Progenitor cell of endocrine pancreas (in vitro differentiated cells): ENCODE results near the gene PLSCR2. TPM values are rescaled to one million over a fixed set of nuclear protein-coding genes. Genes with fewer than 3 reads are reported as not detected.

Experiments
- DNase-seq: peaks from one replicate; pipeline ENCODE4 v3.0.0; 2021; ENCODE audit warnings: low spot score; ENCODE audit not compliant: unreplicated experiment
- H3K27ac Mint-ChIP-seq: 2 replicates; pipeline ENCODE4 v1.8.0; 2021; ENCODE audit warnings: mild to moderate bottlenecking, moderate library complexity, mixed read lengths
- H3K27me3 Mint-ChIP-seq: 2 replicates; pipeline ENCODE4 v1.8.0; 2021; ENCODE audit warnings: mixed read lengths
- H3K36me3 Mint-ChIP-seq: 2 replicates; pipeline ENCODE4 v1.8.0; 2022; ENCODE audit warnings: mixed read lengths; ENCODE audit not compliant: insufficient read depth
- H3K4me1 Mint-ChIP-seq: 2 replicates; pipeline ENCODE4 v1.8.0; 2021; ENCODE audit warnings: low read depth, mixed read lengths
- H3K4me3 Mint-ChIP-seq: 2 replicates; pipeline ENCODE4 v1.8.0; 2021; ENCODE audit warnings: low read depth, mild to moderate bottlenecking, moderate library complexity, mixed read lengths
- H3K9me3 Mint-ChIP-seq: 2 replicates; pipeline ENCODE4 v1.8.0; 2021; ENCODE audit warnings: low read depth, mixed read lengths
- CTCF ChIP-seq: fragments of 200-600 bp; sonication (generic); IDR thresholded peaks from one replicate; pipeline ENCODE4 v1.5.0; 2021; ENCODE audit warnings: antibody characterized with exemption, mild to moderate bottlenecking; ENCODE audit not compliant: unreplicated experiment
- long read RNA-seq: library from polyadenylated mRNA; unstranded; transcript quantifications from one replicate; pipeline ENCODE4 v2.0.0, GENCODE V29; 2020
- total RNA-seq: library from RNA; stranded (reverse); gene quantifications from 2 replicates; pipeline ENCODE4 v1.2.1, GENCODE V29; 2021

The PLSCR2 gene
- 0.44 TPM in 1 of 2 replicates, not detected in the other for total RNA-seq
- long read RNA-seq, partial matches to known transcripts, result 0 of 1 reads
- long read RNA-seq, other reads (novel, unspliced or antisense), result 1 of 1 reads

DNA sequence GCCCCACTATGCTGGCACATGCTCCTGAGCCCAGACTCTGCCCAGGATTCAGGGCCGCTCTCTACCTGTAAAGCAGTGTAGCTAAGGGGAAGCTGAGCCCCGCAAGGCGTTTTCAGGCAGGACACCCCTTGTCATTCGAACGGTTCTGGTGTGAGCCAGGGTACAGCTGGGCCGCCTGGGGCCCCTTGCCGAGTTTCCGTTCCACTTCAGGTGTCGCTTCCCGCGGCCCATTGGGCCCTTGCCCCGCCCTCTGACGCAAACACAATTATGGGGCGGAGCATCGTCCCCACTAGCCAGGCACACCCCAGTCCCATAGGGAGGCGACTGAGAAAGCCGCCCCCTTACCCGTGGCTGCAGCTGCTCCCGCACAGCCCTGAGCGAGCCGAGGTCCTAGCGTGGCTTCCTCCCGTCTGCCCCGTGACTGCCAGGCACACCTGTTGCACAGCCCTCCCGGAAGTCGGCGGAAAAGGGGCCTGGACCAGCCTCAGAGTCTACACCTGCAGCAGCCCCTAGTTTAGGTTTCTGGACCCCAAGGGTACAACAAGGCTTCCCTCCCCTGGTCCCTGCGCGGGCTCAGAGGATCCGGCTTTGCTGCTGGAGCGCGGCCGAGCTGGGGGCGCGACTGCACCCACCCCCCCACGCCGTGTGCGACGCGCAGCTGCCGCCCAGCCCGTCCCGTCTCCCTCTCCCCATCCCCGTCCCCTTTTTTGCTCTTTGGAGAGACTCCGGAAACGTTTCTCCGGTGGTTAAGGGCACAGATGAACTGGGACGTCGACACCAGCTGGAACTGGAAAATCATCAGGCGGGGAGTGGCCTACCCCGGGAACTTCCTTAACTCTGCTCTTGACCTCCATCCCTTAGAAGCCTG lies at the start of gene PLSCR2:
TSS of gene PLSCR2 (minus strand) at position 412 of the 868 bp plus-strand sequence. CDS start 9,657 bp downstream, outside the sequence.
- H3K4me3 Mint-ChIP-seq, result peak within 1 kb of the TSS; percentile 53
- peak within 1 kb of the TSS; percentile 24 for H3K27ac Mint-ChIP-seq
- H3K9me3 Mint-ChIP-seq, result no peaks in the 10 kb centered on the region
- no peak for TF ChIP-seq CTCF
- DNase-seq, result no peak
- no peaks in the 10 kb centered on the region for H3K27me3 Mint-ChIP-seq
- H3K36me3 Mint-ChIP-seq, result no peaks in the 10 kb centered on the region
- no peaks in the 10 kb centered on the region for H3K4me1 Mint-ChIP-seq

GRCh38 chr3:146517684-146518435 lies 48.5 kb upstream of the PLSCR2 start:
- Mint-ChIP-seq H3K27me3 (no peaks in the 10 kb centered on the region), H3K9me3 (no peaks in the 10 kb centered on the region), H3K27ac (peak overlapping the region; percentile 70), H3K4me3 (no peak overlapping the region), H3K36me3 (peaks cover 25% of the 10 kb centered on the region), H3K4me1 (peaks cover 50% of the 10 kb centered on the region)
- no peak for TF ChIP-seq CTCF
- no peak for DNase-seq

DNA sequence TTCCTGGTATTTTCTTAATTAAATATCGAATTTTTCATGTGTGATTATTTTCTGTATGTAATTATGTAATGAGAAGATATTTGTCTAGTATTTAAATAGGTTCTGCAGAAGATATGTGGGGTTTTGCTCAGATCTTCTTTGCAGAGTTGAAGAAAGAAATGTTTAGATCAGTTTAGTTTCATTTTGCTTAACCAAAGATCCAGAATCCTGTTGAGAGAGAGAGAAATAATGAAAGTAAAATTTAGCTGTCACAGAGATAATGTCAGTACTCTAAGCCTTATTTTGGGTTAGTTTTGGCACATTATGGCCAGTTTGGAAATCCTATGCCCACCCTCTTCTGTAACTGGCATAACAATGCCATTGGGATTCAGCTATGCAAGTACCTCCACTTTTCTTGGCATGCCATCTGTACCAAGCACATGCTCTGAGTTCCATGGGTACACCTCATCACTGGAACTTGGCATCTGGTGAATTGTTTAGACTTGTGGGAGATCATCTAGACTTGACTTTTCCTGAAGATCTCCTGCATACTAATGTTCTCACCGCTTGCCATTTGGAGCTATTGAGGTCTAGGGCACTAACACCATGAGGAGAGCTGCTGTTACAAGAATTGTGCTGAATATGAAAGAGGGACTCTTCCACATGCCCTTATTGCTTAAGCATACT lies 44.2 kb upstream of the PLSCR2 start:
- Mint-ChIP-seq H3K27me3 (no peaks in the 10 kb centered on the region), H3K36me3 (peaks cover 25% of the 10 kb centered on the region), H3K9me3 (peaks cover 9% of the 10 kb centered on the region), H3K4me1 (peaks cover 62% of the 10 kb centered on the region), H3K4me3 (no peak overlapping the region), H3K27ac (peak overlapping the region; percentile 80)
- no peak for TF ChIP-seq CTCF
- no peak for DNase-seq

DNA sequence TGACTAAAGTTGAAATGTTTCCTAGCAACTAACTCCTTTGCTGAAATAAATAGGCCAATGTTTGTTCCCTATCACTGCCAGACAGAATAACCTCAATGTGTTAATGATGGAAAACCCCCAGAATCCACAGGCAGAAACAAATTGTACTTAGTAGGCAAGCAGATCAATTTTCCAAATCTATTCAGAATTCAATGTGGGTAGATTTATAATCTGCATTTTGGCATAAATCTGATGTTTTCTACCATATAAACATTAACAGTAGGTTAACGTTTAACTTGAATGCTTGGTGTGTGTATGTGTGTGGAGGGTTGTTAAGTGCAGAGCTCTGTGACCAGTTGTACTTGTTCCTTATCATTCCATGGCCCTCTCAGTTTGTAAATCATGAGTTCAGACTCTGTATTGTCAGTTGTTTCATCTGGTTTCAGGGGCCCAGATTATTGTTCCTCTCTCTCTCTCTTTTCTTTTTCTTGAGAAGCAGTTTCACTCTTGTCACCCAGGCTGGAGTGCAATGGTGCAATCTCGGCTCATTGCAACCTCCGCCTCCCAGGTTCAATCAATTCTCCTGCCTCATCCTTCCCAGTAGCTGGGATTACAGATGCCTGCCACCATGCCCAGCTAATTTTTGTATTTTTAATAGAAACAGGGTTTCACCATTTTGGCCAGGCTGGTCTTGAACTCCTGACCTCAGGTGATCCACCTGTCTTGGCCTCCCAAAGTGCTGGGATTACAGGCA lies 42.2 kb upstream of the PLSCR2 start:
- no peak for TF ChIP-seq CTCF
- Mint-ChIP-seq H3K4me1 (peaks cover 64% of the 10 kb centered on the region), H3K27ac (peak overlapping the region; percentile 92), H3K9me3 (peaks cover 19% of the 10 kb centered on the region), H3K36me3 (peaks cover 36% of the 10 kb centered on the region), H3K4me3 (no peak overlapping the region), H3K27me3 (no peaks in the 10 kb centered on the region)
- DNase-seq, result no peak
